ENCODE results near the gene MTG1. TPM values are rescaled to one million over a fixed set of nuclear protein-coding genes. Genes with fewer than 3 reads are reported as not detected.

MTG1 gene
- total RNA-seq, 1 donor from 2014 or later, result 44.0 TPM

GRCh38 chr10:133457100-133457841 is 63.3 kb downstream of the MTG1 start:
- FAIRE-seq (no peak), DNase-seq (ENCODE audit: low read depth) (no peak)
- no peak overlapping the region for H3K27ac Mint-ChIP-seq (ENCODE audit: unreplicated experiment)
- Histone ChIP-seq H4K20me1 (ENCODE audit: insufficient read depth, low read length) (no peaks in the 10 kb centered on the region), H3K9me3 (ENCODE audit: insufficient read depth, low read depth, low read length) (peaks cover 5% of the 10 kb centered on the region), H2AFZ (ENCODE audit: low read depth, low read length) (no peak overlapping the region), H3K4me1 (ENCODE audit: insufficient read depth, low read length) (no peaks in the 10 kb centered on the region), H3K36me3 (ENCODE audit: insufficient read depth, low read length) (no peaks in the 10 kb centered on the region), H3K27me3 (ENCODE audit: insufficient read depth, low read length) (no peaks in the 10 kb centered on the region), H3K4me2 (ENCODE audit: low read length) (no peak overlapping the region), H3K79me2 (ENCODE audit: insufficient read depth, low read length) (no peaks in the 10 kb centered on the region), H3K4me3 (ENCODE audit: insufficient read depth, low read depth, low read length) (no peak overlapping the region), H3K9ac (ENCODE audit: low read length) (no peak overlapping the region), H3K27ac (ENCODE audit: low read depth, low read length) (no peak overlapping the region)
- H3K4me1 Mint-ChIP-seq (ENCODE audit: low read depth, unreplicated experiment), result no peaks in the 10 kb centered on the region
- peaks cover 12% of the 10 kb centered on the region for H3K27me3 Mint-ChIP-seq (ENCODE audit: low read depth, unreplicated experiment)
- H3K36me3 Mint-ChIP-seq (ENCODE audit: low read depth, unreplicated experiment), result no peaks in the 10 kb centered on the region
- no peaks in the 10 kb centered on the region for H3K9me3 Mint-ChIP-seq (ENCODE audit: unreplicated experiment)
- H3K4me3 Mint-ChIP-seq (ENCODE audit: unreplicated experiment), result no peak overlapping the region
- TF ChIP-seq CTCF (IDR thresholded peaks at IDR 0.05; ENCODE audit: insufficient read depth, low read depth, low read length), result no peak
- no peak for TF ChIP-seq EZH2 (IDR thresholded peaks at IDR 0.05; ENCODE audit: insufficient read depth, low read length)

- Histone ChIP-seq H3K4me2 (ENCODE audit: low read length) (no peak overlapping the region), H3K27ac (ENCODE audit: low read depth, low read length) (no peak overlapping the region), H3K4me1 (ENCODE audit: insufficient read depth, low read length) (no peaks in the 10 kb centered on the region), H3K27me3 (ENCODE audit: insufficient read depth, low read length) (no peaks in the 10 kb centered on the region), H3K36me3 (ENCODE audit: insufficient read depth, low read length) (no peaks in the 10 kb centered on the region), H3K9me3 (ENCODE audit: insufficient read depth, low read depth, low read length) (peaks cover 5% of the 10 kb centered on the region), H2AFZ (ENCODE audit: low read depth, low read length) (no peak overlapping the region), H3K4me3 (ENCODE audit: insufficient read depth, low read depth, low read length) (no peak overlapping the region), H3K9ac (ENCODE audit: low read length) (no peak overlapping the region), H3K79me2 (ENCODE audit: insufficient read depth, low read length) (no peaks in the 10 kb centered on the region), H4K20me1 (ENCODE audit: insufficient read depth, low read length) (no peaks in the 10 kb centered on the region)
- peaks cover 9% of the 10 kb centered on the region for H3K27me3 Mint-ChIP-seq (ENCODE audit: low read depth, unreplicated experiment)
- no peaks in the 10 kb centered on the region for H3K9me3 Mint-ChIP-seq (ENCODE audit: unreplicated experiment)
- no peak for TF ChIP-seq CTCF (IDR thresholded peaks at IDR 0.05; ENCODE audit: insufficient read depth, low read depth, low read length)
- H3K4me1 Mint-ChIP-seq (ENCODE audit: low read depth, unreplicated experiment), result no peaks in the 10 kb centered on the region
- H3K4me3 Mint-ChIP-seq (ENCODE audit: unreplicated experiment), result no peak overlapping the region
- FAIRE-seq, result no peak
- no peak for DNase-seq (ENCODE audit: low read depth)
- H3K36me3 Mint-ChIP-seq (ENCODE audit: low read depth, unreplicated experiment), result no peaks in the 10 kb centered on the region
- no peak overlapping the region for H3K27ac Mint-ChIP-seq (ENCODE audit: unreplicated experiment)
Measured at GRCh38 chr10:133458021-133458709, 64.2 kb downstream of the MTG1 start.

All from astrocyte (in vitro differentiated cells and primary cell).